ENCODE results near the gene C2CD2. TPM values are rescaled to one million over a fixed set of nuclear protein-coding genes. Genes with fewer than 3 reads are reported as not detected.

C2CD2 gene
- total and polyA plus RNA-seq, 2 experiments from 2014 or later, result 8.7 to 12.4 TPM

- no peak for DNase-seq (ENCODE audit: low read depth in 1 of 2, low spot score in 1 of 2)
- no peaks in the 10 kb centered on the region for H3K4me1 ChIP-seq (ENCODE audit: low read depth)
- TF ChIP-seq CTCF (IDR thresholded peaks at IDR 0.05; ENCODE audit: low read depth, low read length), result no peak
- no peak overlapping the region for H3K4me3 ChIP-seq
- H3K9me3 ChIP-seq (ENCODE audit: low read depth), result no peaks in the 10 kb centered on the region
- no peak overlapping the region for H3K27ac ChIP-seq
- no peaks in the 10 kb centered on the region for H3K36me3 ChIP-seq
- no peaks in the 10 kb centered on the region for H3K27me3 ChIP-seq
Observed at GRCh38 chr21:41974752-41975053, 20.9 kb upstream of the C2CD2 start.

- H3K27ac ChIP-seq, result no peak overlapping the region
- TF ChIP-seq CTCF (IDR thresholded peaks at IDR 0.05; ENCODE audit: low read depth, low read length), result peak; percentile 13
- no peak overlapping the region for H3K4me3 ChIP-seq
- no peaks in the 10 kb centered on the region for H3K9me3 ChIP-seq (ENCODE audit: low read depth)
- H3K27me3 ChIP-seq, result no peaks in the 10 kb centered on the region
- no peaks in the 10 kb centered on the region for H3K4me1 ChIP-seq (ENCODE audit: low read depth)
- peak in 1 of 2 donors; percentile 19 for DNase-seq (ENCODE audit: low read depth in 1 of 2, low spot score in 1 of 2)
- no peaks in the 10 kb centered on the region for H3K36me3 ChIP-seq
Observed at GRCh38 chr21:41973861-41974751, 20.3 kb upstream of the C2CD2 start.

- Histone ChIP-seq H3K4me1 (ENCODE audit: low read depth) (no peaks in the 10 kb centered on the region), H3K27me3 (no peaks in the 10 kb centered on the region), H3K27ac (no peak overlapping the region), H3K9me3 (ENCODE audit: low read depth) (no peaks in the 10 kb centered on the region), H3K4me3 (no peak overlapping the region), H3K36me3 (no peaks in the 10 kb centered on the region)
- TF ChIP-seq CTCF (IDR thresholded peaks at IDR 0.05; ENCODE audit: low read depth, low read length), result no peak
- no peak for DNase-seq (ENCODE audit: low read depth in 1 of 2, low spot score in 1 of 2)
Observed at GRCh38 chr21:41973427-41973831, 19.6 kb upstream of the C2CD2 start.

- no peak overlapping the region for H3K27ac ChIP-seq
- H3K4me1 ChIP-seq (ENCODE audit: low read depth), result no peaks in the 10 kb centered on the region
- no peaks in the 10 kb centered on the region for H3K27me3 ChIP-seq
- no peaks in the 10 kb centered on the region for H3K36me3 ChIP-seq
- DNase-seq (ENCODE audit: low read depth in 1 of 2, low spot score in 1 of 2), result no peak
- H3K9me3 ChIP-seq (ENCODE audit: low read depth), result no peaks in the 10 kb centered on the region
- TF ChIP-seq CTCF (IDR thresholded peaks at IDR 0.05; ENCODE audit: low read depth, low read length), result no peak
- H3K4me3 ChIP-seq, result no peak overlapping the region
Observed at GRCh38 chr21:41972511-41973205, 18.8 kb upstream of the C2CD2 start.

- Histone ChIP-seq H3K4me3 (no peak overlapping the region), H3K27me3 (no peaks in the 10 kb centered on the region), H3K27ac (no peak overlapping the region), H3K36me3 (no peaks in the 10 kb centered on the region), H3K4me1 (ENCODE audit: low read depth) (no peaks in the 10 kb centered on the region), H3K9me3 (ENCODE audit: low read depth) (no peaks in the 10 kb centered on the region)
- no peak for DNase-seq (ENCODE audit: low read depth in 1 of 2, low spot score in 1 of 2)
- no peak for TF ChIP-seq CTCF (IDR thresholded peaks at IDR 0.05; ENCODE audit: low read depth, low read length)
Observed at GRCh38 chr21:41971891-41972290, 18.1 kb upstream of the C2CD2 start.

Data from cardiac muscle cell (in vitro differentiated cells and primary cell).